ENCODE results near the gene VDR. TPM values are rescaled to one million over a fixed set of nuclear protein-coding genes. Genes with fewer than 3 reads are reported as not detected.

VDR gene
- total RNA-seq, 1 experiment from 2014 or later, result 9.5 TPM

DNA sequence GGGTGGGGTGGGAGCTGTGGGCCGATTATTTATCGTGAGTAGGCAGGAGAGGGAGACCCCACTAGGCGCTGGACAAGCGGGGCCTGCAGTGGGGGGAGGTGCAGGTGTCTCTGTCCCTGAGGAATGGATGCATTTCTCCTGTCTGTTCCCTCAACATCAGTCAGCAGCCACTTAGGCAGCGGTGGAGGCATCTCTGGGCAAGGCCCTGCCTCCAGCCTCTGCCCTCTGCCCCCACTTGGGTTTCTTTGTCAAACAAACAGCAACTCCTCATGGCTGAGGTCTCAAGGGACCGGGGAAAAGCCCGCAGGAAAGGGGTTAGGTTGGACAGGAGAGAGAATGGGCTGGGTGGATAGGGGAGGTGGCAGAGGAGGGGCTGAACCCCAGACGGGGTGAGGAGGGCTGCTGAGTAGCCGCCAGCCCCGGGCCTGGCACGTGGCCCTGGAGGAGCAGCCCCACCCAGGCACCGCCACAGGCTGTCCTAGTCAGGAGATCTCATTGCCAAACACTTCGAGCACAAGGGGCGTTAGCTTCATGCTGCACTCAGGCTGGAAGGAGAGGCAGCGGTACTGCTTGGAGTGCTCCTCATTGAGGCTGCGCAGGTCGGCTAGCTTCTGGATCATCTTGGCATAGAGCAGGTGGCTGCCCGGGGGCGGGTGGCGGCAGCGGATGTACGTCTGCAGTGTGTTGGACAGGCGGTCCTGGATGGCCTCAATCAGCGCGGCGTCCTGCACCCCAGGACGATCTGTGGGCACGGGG, 60.4 kb downstream of the VDR start:
- Histone ChIP-seq H3K36me3 (ENCODE audit: control insufficient read depth in 1 of 2, insufficient read depth in 2 of 2, low read length in 2 of 2) (no peaks in the 10 kb centered on the region), H2AFZ (ENCODE audit: low read depth, low read length, poor library complexity, severe bottlenecking) (no peak overlapping the region), H3K27me3 (ENCODE audit: insufficient read depth, low read length) (no peaks in the 10 kb centered on the region), H4K20me1 (ENCODE audit: insufficient read depth) (no peaks in the 10 kb centered on the region), H3K9me2 (ENCODE audit: insufficient read depth) (no peaks in the 10 kb centered on the region), H3K4me2 (ENCODE audit: low read length) (no peak overlapping the region), H3K9me3 (ENCODE audit: control insufficient read depth in 1 of 2, insufficient read depth in 1 of 2, low read depth in 1 of 2, low read length in 2 of 2) (no peaks in the 10 kb centered on the region), H3K4me1 (ENCODE audit: control insufficient read depth in 1 of 2, insufficient read depth in 2 of 2, low read length in 2 of 2) (peaks cover 0 to 10% of the 10 kb centered on the region in 2 experiments; a peak in 1 of 4 replicates), H3K9ac (ENCODE audit: low read length) (no peak overlapping the region), H3K79me2 (ENCODE audit: insufficient read depth, low read length) (no peaks in the 10 kb centered on the region), H3K4me3 (replicated peaks in 1 of 2; ENCODE audit: low read depth in 1 of 2, low read length in 2 of 2) (no peak overlapping the region), H3K27ac (ENCODE audit: low read depth, low read length) (no peak overlapping the region)
- intact Hi-C loops (cut with micrococcal nuclease), result no loop called here
- RAD21 ChIA-PET (ENCODE audit: low non-redundant PET in 1 of 2, low total read pairs in 2 of 2, uncharacterized antibody in 2 of 2, unreplicated experiment in 2 of 2), result no interaction called here
- DNase-seq (ENCODE audit: low read depth, low spot score), result no peak
- POLR2A ChIA-PET, result no interaction called here
- ATAC-seq, result no peak
- CTCF ChIA-PET, result no interaction called here
- TF ChIP-seq EGR1 (IDR thresholded peaks at IDR 0.05; ENCODE audit: low read depth), result no peak
- TF ChIP-seq ELF1 (IDR thresholded peaks at IDR 0.05; ENCODE audit: borderline replicate concordance, low read depth), result no peak
- BruUV-seq (replicated peaks), result no TSS peak

DNA sequence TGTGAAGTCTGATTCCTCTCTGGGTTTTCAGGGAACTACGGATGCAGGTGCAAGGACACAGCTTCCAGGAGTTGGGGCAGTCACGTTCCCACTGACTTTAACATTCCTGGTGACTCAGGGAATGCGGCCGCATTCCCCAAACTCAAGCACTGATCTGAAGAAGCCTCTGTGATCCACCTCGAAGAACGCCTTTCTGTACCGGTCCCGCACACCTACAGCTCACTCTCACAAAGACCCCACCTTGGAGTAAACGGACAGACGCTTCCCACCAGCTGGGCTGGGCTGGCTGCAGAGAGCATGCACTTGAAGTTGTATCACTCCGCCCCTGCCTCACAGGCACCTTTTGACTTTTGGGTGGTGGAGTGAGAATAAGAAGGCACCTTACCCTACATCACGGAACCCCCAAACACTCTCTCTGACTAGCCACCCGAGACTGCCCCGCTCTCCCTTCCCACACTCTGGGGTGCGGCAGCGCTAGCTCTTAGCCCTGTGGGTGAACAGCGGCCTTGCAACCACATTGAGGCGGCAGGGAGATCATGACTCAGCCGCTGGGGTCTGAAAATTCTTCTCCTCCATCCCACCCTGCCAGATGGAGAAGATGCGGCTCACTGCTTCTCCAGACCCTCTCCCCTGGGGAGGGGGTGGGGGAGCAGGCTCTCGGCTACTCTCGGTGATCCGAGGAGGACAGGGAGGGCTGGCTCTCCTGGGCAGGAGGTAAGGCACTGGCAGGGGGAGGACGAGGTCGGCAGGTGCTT, 61.4 kb downstream of the VDR start:
- Histone ChIP-seq H3K9ac (ENCODE audit: low read length) (no peak overlapping the region), H4K20me1 (ENCODE audit: insufficient read depth) (no peaks in the 10 kb centered on the region), H3K79me2 (ENCODE audit: insufficient read depth, low read length) (no peaks in the 10 kb centered on the region), H3K9me2 (ENCODE audit: insufficient read depth) (no peaks in the 10 kb centered on the region), H3K36me3 (ENCODE audit: control insufficient read depth in 1 of 2, insufficient read depth in 2 of 2, low read length in 2 of 2) (no peaks in the 10 kb centered on the region), H3K27ac (ENCODE audit: low read depth, low read length) (no peak overlapping the region), H3K4me1 (ENCODE audit: control insufficient read depth in 1 of 2, insufficient read depth in 2 of 2, low read length in 2 of 2) (peaks cover 0 to 11% of the 10 kb centered on the region in 2 experiments; a peak in 1 of 4 replicates), H3K27me3 (ENCODE audit: insufficient read depth, low read length) (no peaks in the 10 kb centered on the region), H3K4me3 (replicated peaks in 1 of 2; ENCODE audit: low read depth in 1 of 2, low read length in 2 of 2) (no peak overlapping the region), H3K4me2 (ENCODE audit: low read length) (no peak overlapping the region), H3K9me3 (ENCODE audit: control insufficient read depth in 1 of 2, insufficient read depth in 1 of 2, low read depth in 1 of 2, low read length in 2 of 2) (no peaks in the 10 kb centered on the region), H2AFZ (ENCODE audit: low read depth, low read length, poor library complexity, severe bottlenecking) (no peak overlapping the region)
- ATAC-seq (no peak), DNase-seq (ENCODE audit: low read depth, low spot score) (no peak)
- CTCF ChIA-PET, result interaction anchor here (0.5 to 1.6 kb wide), 2 partner anchors 63 to 102 kb away, joined by 3 to 4 read pairs; no protein-coding TSS in a partner anchor
- POLR2A ChIA-PET, result no interaction called here
- intact Hi-C loops (cut with micrococcal nuclease), result no loop called here
- no TSS peak for BruUV-seq (replicated peaks)
- RAD21 ChIA-PET (ENCODE audit: low non-redundant PET in 1 of 2, low total read pairs in 2 of 2, uncharacterized antibody in 2 of 2, unreplicated experiment in 2 of 2), result no interaction called here
- TF ChIP-seq, protein P1, sequence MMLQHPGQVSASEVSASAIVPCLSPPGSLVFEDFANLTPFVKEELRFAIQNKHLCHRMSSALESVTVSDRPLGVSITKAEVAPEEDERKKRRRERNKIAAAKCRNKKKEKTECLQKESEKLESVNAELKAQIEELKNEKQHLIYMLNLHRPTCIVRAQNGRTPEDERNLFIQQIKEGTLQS (IDR thresholded peaks at IDR 0.05), result no peak
- no peak for TF ChIP-seq SIN3A (IDR thresholded peaks at IDR 0.05; ENCODE audit: low read depth)
- TF ChIP-seq ZNF274 (IDR thresholded peaks at IDR 0.05; ENCODE audit: low read depth, low read length), result no peak
- TF ChIP-seq, protein P2, sequence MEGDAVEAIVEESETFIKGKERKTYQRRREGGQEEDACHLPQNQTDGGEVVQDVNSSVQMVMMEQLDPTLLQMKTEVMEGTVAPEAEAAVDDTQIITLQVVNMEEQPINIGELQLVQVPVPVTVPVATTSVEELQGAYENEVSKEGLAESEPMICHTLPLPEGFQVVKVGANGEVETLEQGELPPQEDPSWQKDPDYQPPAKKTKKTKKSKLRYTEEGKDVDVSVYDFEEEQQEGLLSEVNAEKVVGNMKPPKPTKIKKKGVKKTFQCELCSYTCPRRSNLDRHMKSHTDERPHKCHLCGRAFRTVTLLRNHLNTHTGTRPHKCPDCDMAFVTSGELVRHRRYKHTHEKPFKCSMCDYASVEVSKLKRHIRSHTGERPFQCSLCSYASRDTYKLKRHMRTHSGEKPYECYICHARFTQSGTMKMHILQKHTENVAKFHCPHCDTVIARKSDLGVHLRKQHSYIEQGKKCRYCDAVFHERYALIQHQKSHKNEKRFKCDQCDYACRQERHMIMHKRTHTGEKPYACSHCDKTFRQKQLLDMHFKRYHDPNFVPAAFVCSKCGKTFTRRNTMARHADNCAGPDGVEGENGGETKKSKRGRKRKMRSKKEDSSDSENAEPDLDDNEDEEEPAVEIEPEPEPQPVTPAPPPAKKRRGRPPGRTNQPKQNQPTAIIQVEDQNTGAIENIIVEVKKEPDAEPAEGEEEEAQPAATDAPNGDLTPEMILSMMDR (IDR thresholded peaks at IDR 0.05 in 2 of 3, conservative IDR thresholded peaks at IDR 0.05 in 1 of 3; ENCODE audit: borderline replicate concordance in 1 of 3, insufficient read depth in 1 of 3, low read depth in 2 of 3, low read length in 2 of 3), result no peak
- TF ChIP-seq, protein P3, sequence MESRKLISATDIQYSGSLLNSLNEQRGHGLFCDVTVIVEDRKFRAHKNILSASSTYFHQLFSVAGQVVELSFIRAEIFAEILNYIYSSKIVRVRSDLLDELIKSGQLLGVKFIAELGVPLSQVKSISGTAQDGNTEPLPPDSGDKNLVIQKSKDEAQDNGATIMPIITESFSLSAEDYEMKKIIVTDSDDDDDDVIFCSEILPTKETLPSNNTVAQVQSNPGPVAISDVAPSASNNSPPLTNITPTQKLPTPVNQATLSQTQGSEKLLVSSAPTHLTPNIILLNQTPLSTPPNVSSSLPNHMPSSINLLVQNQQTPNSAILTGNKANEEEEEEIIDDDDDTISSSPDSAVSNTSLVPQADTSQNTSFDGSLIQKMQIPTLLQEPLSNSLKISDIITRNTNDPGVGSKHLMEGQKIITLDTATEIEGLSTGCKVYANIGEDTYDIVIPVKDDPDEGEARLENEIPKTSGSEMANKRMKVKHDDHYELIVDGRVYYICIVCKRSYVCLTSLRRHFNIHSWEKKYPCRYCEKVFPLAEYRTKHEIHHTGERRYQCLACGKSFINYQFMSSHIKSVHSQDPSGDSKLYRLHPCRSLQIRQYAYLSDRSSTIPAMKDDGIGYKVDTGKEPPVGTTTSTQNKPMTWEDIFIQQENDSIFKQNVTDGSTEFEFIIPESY (IDR thresholded peaks at IDR 0.05; ENCODE audit: extremely low read depth, insufficient replicate concordance, low read length), result no peak
- TF ChIP-seq POLR2AphosphoS5 (IDR thresholded peaks at IDR 0.05; ENCODE audit: low read depth, low read length), result no peak
- TF ChIP-seq JUND (IDR thresholded peaks at IDR 0.05), result no peak
- TF ChIP-seq POLR2A (IDR thresholded peaks at IDR 0.05; ENCODE audit: borderline replicate concordance, extremely low read depth, insufficient read depth, insufficient read length), result no peak
- no peak for TF ChIP-seq ELF1 (IDR thresholded peaks at IDR 0.05; ENCODE audit: borderline replicate concordance, low read depth)
- TF ChIP-seq EGR1 (IDR thresholded peaks at IDR 0.05; ENCODE audit: low read depth), result no peak
- TF ChIP-seq CEBPB (IDR thresholded peaks at IDR 0.05; ENCODE audit: low read depth), result no peak
- no peak for TF ChIP-seq FOSL1 (IDR thresholded peaks at IDR 0.05; ENCODE audit: low read depth)
- TF ChIP-seq ZFX (IDR thresholded peaks at IDR 0.05), result no peak
- TF ChIP-seq, protein P4, sequence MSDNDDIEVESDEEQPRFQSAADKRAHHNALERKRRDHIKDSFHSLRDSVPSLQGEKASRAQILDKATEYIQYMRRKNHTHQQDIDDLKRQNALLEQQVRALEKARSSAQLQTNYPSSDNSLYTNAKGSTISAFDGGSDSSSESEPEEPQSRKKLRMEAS (IDR thresholded peaks at IDR 0.05), result no peak
- no peak for TF ChIP-seq CBX3 (IDR thresholded peaks at IDR 0.05; ENCODE audit: low read depth)

Data from HCT116 (cell line).